K562 (cell line): Measurements from ENCODE around the gene TBC1D20. TPM values are rescaled to one million over a fixed set of nuclear protein-coding genes. Genes with fewer than 3 reads are reported as not detected.

Experiments used
- BDP1 ChIP-seq: IDR thresholded peaks from 3 replicates; pipeline ENCODE4 v1.6.1; 2011; ENCODE audit not compliant: insufficient read length, insufficient read depth
- BHLHE40 ChIP-seq: IDR thresholded peaks from 2 replicates; pipeline ENCODE4 v1.6.1; 2011; ENCODE audit warnings: low read length, improper control_type of control experiment
- C11orf30 ChIP-seq: fragments of 450-650 bp; IDR thresholded peaks from 2 replicates; pipeline ENCODE4 v1.6.1; 2016; ENCODE audit warnings: low read depth, mild to moderate bottlenecking
- CREM ChIP-seq: IDR thresholded peaks from 2 replicates; pipeline ENCODE4 v1.6.1; 2014; ENCODE audit warnings: antibody characterized with exemption, low read depth
- ESRRA ChIP-seq: fragments of 450-650 bp; IDR thresholded peaks from 2 replicates; pipeline ENCODE4 v1.6.1; 2014; ENCODE audit warnings: low read depth, mild to moderate bottlenecking, moderate library complexity, borderline replicate concordance
- HDAC3 ChIP-seq: fragments of 450-650 bp; IDR thresholded peaks from 2 replicates; pipeline ENCODE4 v1.6.1; 2018; ENCODE audit warnings: borderline replicate concordance, mild to moderate bottlenecking, moderate library complexity; ENCODE audit not compliant: partially characterized antibody
- HMGN3 ChIP-seq: IDR thresholded peaks from 2 replicates; pipeline ENCODE4 v1.6.1; 2011; ENCODE audit warnings: borderline replicate concordance, low read depth, mild to moderate bottlenecking, mixed read lengths, low read length; ENCODE audit not compliant: insufficient read length; ENCODE audit errors: extremely low read depth
- HNRNPLL ChIP-seq: fragments of 200-400 bp; formaldehyde crosslinking; IDR thresholded peaks from 2 replicates; pipeline ENCODE4 v1.6.1; 2017; ENCODE audit warnings: low read length, low read depth, mild to moderate bottlenecking; ENCODE audit not compliant: poor library complexity, severe bottlenecking
- MBD2 ChIP-seq: sonication (generic); IDR thresholded peaks from 2 replicates; pipeline ENCODE4 v1.6.1; 2016; ENCODE audit warnings: low read depth, borderline replicate concordance
- MEIS2 ChIP-seq: fragments of 450-650 bp; IDR thresholded peaks from 2 replicates; pipeline ENCODE4 v1.6.1; 2014; ENCODE audit warnings: mild to moderate bottlenecking; ENCODE audit not compliant: partially characterized antibody
- NONO ChIP-seq, 2 experiments: fragments of 200-400 bp in 1 of 2; fragments of 450-650 bp in 1 of 2; formaldehyde crosslinking in 1 of 2; IDR thresholded peaks; 2 replicates each; pipeline ENCODE4 v1.6.1; 2017; ENCODE audit warnings: low read depth in 2 of 2, mild to moderate bottlenecking in 2 of 2, moderate library complexity in 2 of 2, low read length in 1 of 2
- POLR2A ChIP-seq: fragments of 450-650 bp; conservative IDR thresholded peaks from 2 replicates; pipeline ENCODE4 v1.6.1; 2016
- POLR2AphosphoS5 ChIP-seq: IDR thresholded peaks from 2 replicates; pipeline ENCODE4 v1.6.1; 2011; ENCODE audit warnings: mild to moderate bottlenecking, low read depth, low read length, moderate library complexity; ENCODE audit not compliant: control insufficient read depth, insufficient read depth
- RB1 ChIP-seq: fragments of 450-650 bp; IDR thresholded peaks from 2 replicates; pipeline ENCODE4 v1.6.1; 2017; ENCODE audit warnings: low read depth, mild to moderate bottlenecking
- RBFOX2 ChIP-seq: fragments of 200-400 bp; formaldehyde crosslinking; IDR thresholded peaks from 2 replicates; pipeline ENCODE4 v1.6.1; 2017; ENCODE audit warnings: low read depth, mild to moderate bottlenecking, low read length, moderate library complexity
- SIN3B ChIP-seq: fragments of 450-650 bp; IDR thresholded peaks from 2 replicates; pipeline ENCODE4 v1.6.1; 2017; ENCODE audit warnings: low read depth, mild to moderate bottlenecking, moderate library complexity
- SMARCE1 ChIP-seq: fragments of 450-650 bp; IDR thresholded peaks from 2 replicates; pipeline ENCODE4 v1.7.1; 2016; ENCODE audit warnings: mild to moderate bottlenecking
- SUPT5H ChIP-seq: fragments of 450-650 bp; IDR thresholded peaks from 2 replicates; pipeline ENCODE4 v1.6.1; 2016
- THAP12 ChIP-seq: fragments of 250-450 bp; sonication (Bioruptor Pico); IDR thresholded peaks from 2 replicates; pipeline ENCODE4 v1.9.0; 2021; ENCODE audit warnings: mild to moderate bottlenecking, inconsistent platforms
- USF1 ChIP-seq: sonication (generic); formaldehyde crosslinking; IDR thresholded peaks from 2 replicates; pipeline ENCODE4 v1.9.0; 2022; ENCODE audit warnings: mild to moderate bottlenecking, missing genetic modification reagents
- YY1 ChIP-seq, 3 experiments: IDR thresholded peaks; 2 replicates each; pipeline ENCODE4 v1.6.1; 2011; ENCODE audit warnings: low read length in 2 of 3, mild to moderate bottlenecking in 2 of 3, moderate library complexity in 2 of 3, borderline replicate concordance in 1 of 3, control low read depth in 1 of 3, low read depth in 1 of 3; ENCODE audit not compliant: insufficient read depth in 3 of 3, insufficient replicate concordance in 2 of 3, control insufficient read depth in 1 of 3, insufficient read length in 1 of 3; ENCODE audit errors: extremely low read depth in 1 of 3
- ZBTB7A ChIP-seq: IDR thresholded peaks from 2 replicates; pipeline ENCODE4 v1.6.1; 2011; ENCODE audit warnings: low read depth, mild to moderate bottlenecking, low read length, moderate library complexity, borderline replicate concordance; ENCODE audit not compliant: control insufficient read depth
- ZNF133 ChIP-seq: fragments of 250-450 bp; sonication (Bioruptor Pico); IDR thresholded peaks from 2 replicates; pipeline ENCODE4 v1.4.0; 2020; ENCODE audit warnings: mild to moderate bottlenecking
- ZNF24 ChIP-seq: fragments of 450-650 bp; IDR thresholded peaks from 2 replicates; pipeline ENCODE4 v1.6.1; 2016
- ZNF316 ChIP-seq: fragments of 450-650 bp; IDR thresholded peaks from 2 replicates; pipeline ENCODE4 v1.6.1; 2016
- ZNF584 ChIP-seq: fragments of 200-800 bp; sonication (Bioruptor generic); IDR thresholded peaks from 2 replicates; pipeline ENCODE4 v1.6.1; 2016; ENCODE audit warnings: low read depth, mild to moderate bottlenecking, missing genetic modification characterization, missing compliant biosample characterization
- polyA plus RNA-seq, 8 experiments: library from polyadenylated mRNA; depleted of rRNA in 4 of 8; stranded (reverse) in 5 of 8; unstranded in 3 of 8; fragments of >200 nt; fragmentation: Nextera tagmentation in 2 of 8; fragmentation: Illumina TruSeq in 1 of 8; extraction: Ambion mirVana in 2 of 8; extraction: Trizol in 1 of 8; gene quantifications; 2 replicates each; pipeline versions ENCODE4 v1.2.1 to v1.2.3, GENCODE V29; 2011 to 2014; ENCODE audit warnings: inconsistent platforms in 1 of 8, missing spikeins in 1 of 8
- total RNA-seq, 7 experiments: library from RNA; depleted of rRNA in 6 of 7; stranded (reverse); fragments of >200 nt in 6 of 7; fragmentation: Illumina TruSeq in 2 of 7; extraction: Trizol in 2 of 7; gene quantifications; 2 replicates each; pipeline versions ENCODE4 v1.2.1 to v1.2.3, GENCODE V29; 2011 to 2021; ENCODE audit warnings: low replicate concordance in 1 of 7

The TBC1D20 gene
- total and polyA plus RNA-seq, 9 of the 15 experiments (the other 6 are each of a cell fraction or from before 2014, with no cell fraction given): 7.0 to 25.3 (median 15.1) TPM

- peak; percentile 25; the same call in 1 of the 2 replicates for TF ChIP-seq POLR2AphosphoS5
- TF ChIP-seq HNRNPLL: peak; percentile 99
- TF ChIP-seq ZNF133 (CRISPR knock-in tag): no peak
- TF ChIP-seq MEIS2: peak; percentile 50
- 0 out of 4 replicates have a peak, but pooled peaks of 1 of the 2 experiments have one; percentile 60 for TF ChIP-seq NONO (IDR thresholded peaks at IDR 0.05; ENCODE audit: low read depth in 2 of 2, low read length in 1 of 2)
- TF ChIP-seq POLR2A: peak; percentile 68
- TF ChIP-seq C11orf30: peak; percentile 83
- peak; percentile 92 for TF ChIP-seq HDAC3
- TF ChIP-seq HMGN3: peak; percentile 79
- TF ChIP-seq ZNF316: peak; percentile 87
- peak; percentile 74 for TF ChIP-seq RB1
- TF ChIP-seq BHLHE40: peak; percentile 95
- 0 out of 2 replicates have a peak, but pooled peaks have one; percentile 15 for TF ChIP-seq MBD2
- TF ChIP-seq CREM: peak; percentile 55
- peak in 1 of 3 experiments; percentile 42 for TF ChIP-seq YY1 (IDR thresholded peaks at IDR 0.05; ENCODE audit: borderline replicate concordance in 1 of 3, control insufficient read depth in 1 of 3, extremely low read depth in 1 of 3, insufficient read depth in 3 of 3, insufficient read length in 1 of 3, insufficient replicate concordance in 2 of 3, low read depth in 1 of 3, low read length in 2 of 3)
- TF ChIP-seq SUPT5H: peak; percentile 49; the same call in 1 of the 2 replicates
- peak; percentile 63 for TF ChIP-seq SIN3B
- TF ChIP-seq BDP1: no peak
- TF ChIP-seq ESRRA: peak; percentile 34; the same call in 1 of the 2 replicates
- peak; percentile 99 for TF ChIP-seq ZNF24
- 0 out of 2 replicates have a peak, but pooled peaks have one; percentile 57 for TF ChIP-seq ZNF584 (CRISPR knock-in tag)
- peak; percentile 85 for TF ChIP-seq USF1 (CRISPR knock-in tag)
- TF ChIP-seq ZBTB7A: peak; percentile 78; the same call in 1 of the 2 replicates
- TF ChIP-seq THAP12: peak; percentile 62
- TF ChIP-seq RBFOX2: peak; percentile 78
- TF ChIP-seq SMARCE1: 0 out of 2 replicates have a peak, but pooled peaks have one; percentile 11
These were observed at the start of gene TBC1D20 (continued) for GRCh38 chr20:462199-462991.
